SK-N-MC (cell line): ENCODE data around the gene RSRC1.

Source experiments
- EZH2 ChIP-seq: fragments of 200-600 bp; sonication (generic); IDR thresholded peaks from one replicate; pipeline ENCODE4 v1.6.1; 2017; ENCODE audit warnings: antibody characterized with exemption
- POLR2AphosphoS5 ChIP-seq: IDR thresholded peaks from 2 replicates; pipeline ENCODE4 v1.6.1; 2012; ENCODE audit warnings: mild to moderate bottlenecking, low read depth, low read length, borderline replicate concordance

DNA sequence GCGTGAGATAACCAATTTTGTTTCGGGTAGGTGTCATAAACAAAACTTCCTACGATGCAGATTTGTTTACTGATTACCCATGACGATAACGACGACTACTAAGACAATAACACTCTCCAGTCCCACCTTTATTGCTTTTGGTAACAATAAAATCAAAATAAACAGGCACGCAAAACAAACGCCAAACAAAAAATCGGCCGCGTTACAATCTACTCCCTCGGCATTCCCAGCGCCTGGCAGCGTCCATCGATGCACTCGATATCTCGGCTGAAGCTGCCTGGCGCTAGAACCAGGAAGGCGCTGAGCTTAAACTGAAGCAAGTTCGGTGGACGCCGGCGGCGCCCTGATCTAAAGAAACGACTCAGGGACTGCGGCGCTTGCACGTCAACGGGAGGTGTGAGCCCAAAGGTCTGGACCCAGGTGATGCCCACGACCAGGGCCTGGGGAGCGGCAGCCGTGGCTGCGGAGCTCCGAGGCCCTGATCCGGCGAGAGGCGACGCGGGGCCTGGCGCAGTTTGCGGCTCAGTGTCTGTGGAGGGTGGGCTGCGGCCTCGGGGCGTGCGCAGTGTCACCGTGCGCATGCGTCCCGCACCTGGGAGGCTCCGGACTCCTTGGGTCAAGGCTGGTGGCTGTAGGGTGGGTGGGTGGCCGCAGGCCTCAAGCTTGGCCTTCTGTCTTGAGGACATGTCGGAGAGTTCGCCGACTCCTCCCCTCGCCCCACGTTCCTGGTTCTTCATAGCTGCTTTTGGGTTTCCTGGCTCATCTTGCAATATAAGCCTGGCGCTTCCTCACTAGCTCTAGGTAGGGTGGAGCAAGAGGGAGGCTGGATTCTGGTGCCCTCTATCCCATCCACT, at the start of gene RSRC1:
- TF ChIP-seq EZH2 (no peak), POLR2AphosphoS5 (peak; percentile 87)
